IPS-20b (cell line): Measurements from ENCODE around the gene DNAH8.
"Not testable (repeated sequence)": the region's sequence is repeated elsewhere in the genome, so short reads cannot be mapped to it uniquely, and the experiment has no call there.

ENCODE experiments used
- H3K27ac ChIP-seq: one replicate; pipeline ENCODE4 v1.5.1; 2013; ENCODE audit warnings: low read length
- H3K27me3 ChIP-seq: 2 replicates; pipeline ENCODE4 v1.6.1; 2013; ENCODE audit warnings: mild to moderate bottlenecking, low read length, inconsistent platforms; ENCODE audit not compliant: insufficient read depth
- H3K36me3 ChIP-seq: 2 replicates; pipeline ENCODE4 v1.6.1; 2013; ENCODE audit warnings: low read depth, mild to moderate bottlenecking, inconsistent platforms, low read length, moderate library complexity; ENCODE audit not compliant: insufficient read depth
- H3K4me1 ChIP-seq: 2 replicates; pipeline ENCODE4 v1.6.1; 2013; ENCODE audit warnings: mild to moderate bottlenecking, control low read depth, inconsistent platforms, low read length, moderate library complexity; ENCODE audit not compliant: insufficient read depth
- H3K4me3 ChIP-seq: 2 replicates; pipeline ENCODE4 v1.5.1; 2013; ENCODE audit warnings: mild to moderate bottlenecking, low read length, inconsistent platforms
- H3K9ac ChIP-seq: 2 replicates; pipeline ENCODE4 v1.6.1; 2013; ENCODE audit warnings: low read depth, mild to moderate bottlenecking, inconsistent platforms, low read length, moderate library complexity
- H3K9me3 ChIP-seq: 2 replicates; pipeline ENCODE4 v1.6.1; 2013; ENCODE audit warnings: mild to moderate bottlenecking, low read depth, low read length, inconsistent platforms; ENCODE audit not compliant: insufficient read depth

The DNAH8 gene

DNA sequence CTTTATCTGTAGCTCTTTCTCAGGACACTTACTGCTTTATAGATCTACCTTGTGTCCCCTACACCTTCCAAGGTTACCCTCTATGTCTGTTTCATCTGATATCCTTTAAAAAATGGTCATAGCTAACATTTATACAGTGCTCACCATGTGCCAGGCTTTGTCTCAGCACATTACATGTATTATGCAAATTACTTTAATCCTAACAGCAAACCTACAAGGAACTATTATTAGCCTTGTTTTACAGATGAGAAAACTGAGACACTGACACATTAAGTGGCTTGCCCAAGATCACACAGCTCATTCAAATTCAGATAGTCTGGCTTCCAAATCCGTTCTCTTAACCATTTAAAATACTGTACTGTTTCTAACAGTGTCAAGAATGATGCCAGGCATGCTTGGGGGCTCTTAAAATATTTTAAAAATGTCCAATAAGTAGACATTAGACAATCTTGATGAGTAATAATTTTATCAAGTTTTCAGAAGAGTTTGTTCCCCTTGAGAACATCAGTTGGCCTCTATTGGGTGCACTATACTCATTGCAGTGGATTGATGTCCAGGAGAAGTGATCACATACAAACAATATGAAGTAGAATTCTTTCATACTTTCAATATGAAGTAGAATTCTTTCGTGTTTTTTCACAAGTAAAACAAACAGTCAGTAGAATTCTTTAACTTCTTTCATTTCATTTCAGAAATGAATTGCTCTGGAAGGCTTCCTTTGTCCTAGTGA is 69.6 kb downstream of the DNAH8 start:
- no peak overlapping the region for H3K27ac ChIP-seq
- no peak overlapping the region for H3K4me3 ChIP-seq
- H3K9ac ChIP-seq = no peak overlapping the region
- no peaks in the 10 kb centered on the region for H3K27me3 ChIP-seq
- peaks cover 12% of the 10 kb centered on the region; the same call in 1 of the 2 replicates for H3K4me1 ChIP-seq
- H3K36me3 ChIP-seq = no peaks in the 10 kb centered on the region
- no peaks in the 10 kb centered on the region for H3K9me3 ChIP-seq

GRCh38 chr6:38786486-38786885 is 71.4 kb downstream of the DNAH8 start:
- Histone ChIP-seq H3K27me3 (no peaks in the 10 kb centered on the region), H3K36me3 (no peaks in the 10 kb centered on the region), H3K9ac (no peak overlapping the region), H3K4me3 (no peak overlapping the region), H3K27ac (no peak overlapping the region), H3K4me1 (peaks cover 12% of the 10 kb centered on the region; the same call in 1 of the 2 replicates), H3K9me3 (no peaks in the 10 kb centered on the region)

- H3K27ac ChIP-seq = no peak overlapping the region
- no peaks in the 10 kb centered on the region for H3K27me3 ChIP-seq
- peaks cover 3% of the 10 kb centered on the region; the same call in 1 of the 2 replicates for H3K4me1 ChIP-seq
- no peaks in the 10 kb centered on the region for H3K9me3 ChIP-seq
- no peak overlapping the region for H3K9ac ChIP-seq
- no peaks in the 10 kb centered on the region for H3K36me3 ChIP-seq
- no peak overlapping the region for H3K4me3 ChIP-seq
These were observed 74.1 kb downstream of the DNAH8 start for GRCh38 chr6:38789256-38789655.

DNA sequence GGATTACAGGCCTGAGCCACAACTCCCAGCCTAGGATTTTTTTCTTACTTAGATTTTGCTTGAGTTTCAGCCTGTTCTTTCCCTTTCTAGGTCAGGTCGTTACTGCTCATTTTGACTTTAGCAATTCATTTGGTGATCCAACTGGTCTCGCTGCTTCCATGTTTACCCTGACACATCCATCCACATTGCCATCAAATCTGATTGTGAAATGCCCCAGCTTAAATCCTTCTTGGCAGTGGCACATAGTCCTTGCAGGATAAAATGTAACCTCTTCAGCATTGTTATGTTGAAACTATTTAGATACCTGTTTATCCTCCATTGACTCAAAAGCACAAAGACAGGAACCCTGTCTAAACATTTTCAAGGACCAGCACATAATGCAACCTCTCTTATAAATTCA is 77.2 kb downstream of the DNAH8 start:
- H3K27ac ChIP-seq = no peak overlapping the region

DNA sequence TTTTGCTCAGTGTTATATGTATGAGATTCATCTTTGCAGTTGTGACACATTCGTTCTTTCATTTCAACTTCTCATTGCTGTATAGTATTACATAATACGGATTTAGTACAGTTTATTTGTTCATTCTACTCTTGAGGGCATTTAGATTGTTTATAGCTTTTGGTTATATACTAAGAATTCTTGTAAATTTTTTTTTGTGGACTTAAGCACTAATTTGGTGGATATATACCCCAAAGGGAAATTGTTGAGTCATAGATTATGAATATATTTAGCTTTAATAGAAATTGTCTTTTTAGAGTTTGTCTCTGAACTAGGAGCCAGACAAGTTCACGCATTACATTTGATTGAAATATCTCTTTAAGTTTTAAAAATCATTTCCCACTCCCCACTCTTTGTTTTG is 79.6 kb downstream of the DNAH8 start:
- Histone ChIP-seq H3K36me3 (no peaks in the 10 kb centered on the region), H3K27me3 (no peaks in the 10 kb centered on the region; the same call in 1 of the 2 replicates), H3K4me1 (no peaks in the 10 kb centered on the region), H3K9me3 (no peaks in the 10 kb centered on the region), H3K27ac (no peak overlapping the region), H3K4me3 (no peak overlapping the region), H3K9ac (no peak overlapping the region)

More for the DNA sequence above, 77.2 kb downstream of the DNAH8 start:
- Histone ChIP-seq H3K4me3 (no peak overlapping the region), H3K27me3 (no peaks in the 10 kb centered on the region), H3K9ac (no peak overlapping the region), H3K9me3 (no peaks in the 10 kb centered on the region), H3K36me3 (no peaks in the 10 kb centered on the region), H3K4me1 (no peaks in the 10 kb centered on the region)

DNA sequence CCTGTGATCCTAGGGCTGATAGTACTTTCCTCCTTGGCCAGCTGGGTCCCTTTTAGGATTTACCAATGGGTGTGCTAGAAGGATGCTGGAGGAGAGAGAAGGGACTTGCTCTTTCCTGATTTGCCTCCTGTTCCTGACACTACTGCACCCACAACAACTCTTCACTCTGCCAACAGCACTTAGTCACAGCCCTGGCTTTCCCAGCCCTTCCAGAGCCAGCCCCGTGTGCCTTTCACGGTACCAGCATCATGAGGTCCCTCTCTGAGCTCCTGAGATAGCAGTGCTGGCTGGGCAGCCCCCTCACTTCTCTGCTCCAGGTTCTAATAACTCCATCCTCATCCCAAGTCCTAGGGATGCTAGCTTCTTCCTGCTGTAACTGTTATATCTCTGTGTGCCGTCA is 80.9 kb downstream of the DNAH8 start:
- Histone ChIP-seq H3K27ac (no peak overlapping the region), H3K9me3 (no peaks in the 10 kb centered on the region), H3K27me3 (no peaks in the 10 kb centered on the region; the same call in 1 of the 2 replicates), H3K36me3 (no peaks in the 10 kb centered on the region), H3K4me3 (no peak overlapping the region), H3K4me1 (no peaks in the 10 kb centered on the region), H3K9ac (no peak overlapping the region)

- H3K9ac ChIP-seq, H3K36me3 ChIP-seq, H3K9me3 ChIP-seq, H3K27ac ChIP-seq, H3K27me3 ChIP-seq, H3K4me1 ChIP-seq, H3K4me3 ChIP-seq: not testable (repeated sequence)
These were observed 81.3 kb downstream of the DNAH8 start for GRCh38 chr6:38796437-38796836.

GRCh38 chr6:38796850-38797249 is 81.7 kb downstream of the DNAH8 start:
- Histone ChIP-seq H3K4me3 (no peak overlapping the region), H3K4me1 (no peaks in the 10 kb centered on the region), H3K36me3 (no peaks in the 10 kb centered on the region), H3K27me3 (no peaks in the 10 kb centered on the region; the same call in 1 of the 2 replicates), H3K9ac (no peak overlapping the region), H3K9me3 (no peaks in the 10 kb centered on the region), H3K27ac (no peak overlapping the region)

- Histone ChIP-seq H3K4me1 (no peaks in the 10 kb centered on the region), H3K27ac (no peak overlapping the region), H3K4me3 (no peak overlapping the region), H3K9me3 (no peaks in the 10 kb centered on the region), H3K9ac (no peak overlapping the region), H3K27me3 (no peaks in the 10 kb centered on the region; the same call in 1 of the 2 replicates), H3K36me3 (no peaks in the 10 kb centered on the region)
These were observed 82.3 kb downstream of the DNAH8 start for GRCh38 chr6:38797391-38797790.

DNA sequence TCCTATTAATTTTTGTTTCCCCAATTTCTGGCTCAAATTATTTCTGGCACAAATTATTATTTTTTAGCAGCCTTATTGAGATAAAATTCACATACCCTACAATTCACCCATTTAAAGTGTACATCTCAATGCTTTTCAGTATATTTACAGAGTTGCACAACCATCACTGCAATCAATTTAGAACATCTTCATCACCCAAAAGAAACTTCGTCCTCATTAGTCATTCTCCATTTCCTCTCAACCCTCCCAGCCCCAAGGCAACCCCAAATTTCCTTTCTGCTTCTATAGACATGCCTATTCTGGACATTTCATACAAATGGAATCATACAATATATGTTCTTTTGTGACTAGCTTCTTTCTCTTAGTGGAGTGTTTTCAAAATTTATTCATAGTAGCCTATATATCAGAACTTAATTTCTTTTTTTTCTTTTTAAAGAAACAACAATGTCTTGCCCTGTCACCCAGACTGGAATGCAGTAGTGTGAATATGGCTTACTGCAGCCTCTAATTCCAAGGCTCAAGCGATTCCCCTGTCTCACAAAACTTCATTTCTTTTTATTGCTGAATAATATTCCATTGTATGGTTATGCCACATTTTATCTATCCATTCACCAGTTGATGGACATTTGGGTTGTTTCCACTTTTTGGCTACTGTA is 84.5 kb downstream of the DNAH8 start:
- H3K9me3 ChIP-seq = no peaks in the 10 kb centered on the region
- no peaks in the 10 kb centered on the region for H3K4me1 ChIP-seq
- no peak overlapping the region for H3K27ac ChIP-seq
- no peaks in the 10 kb centered on the region for H3K36me3 ChIP-seq
- no peak overlapping the region for H3K9ac ChIP-seq
- no peaks in the 10 kb centered on the region; the same call in 1 of the 2 replicates for H3K27me3 ChIP-seq
- H3K4me3 ChIP-seq = no peak overlapping the region

DNA sequence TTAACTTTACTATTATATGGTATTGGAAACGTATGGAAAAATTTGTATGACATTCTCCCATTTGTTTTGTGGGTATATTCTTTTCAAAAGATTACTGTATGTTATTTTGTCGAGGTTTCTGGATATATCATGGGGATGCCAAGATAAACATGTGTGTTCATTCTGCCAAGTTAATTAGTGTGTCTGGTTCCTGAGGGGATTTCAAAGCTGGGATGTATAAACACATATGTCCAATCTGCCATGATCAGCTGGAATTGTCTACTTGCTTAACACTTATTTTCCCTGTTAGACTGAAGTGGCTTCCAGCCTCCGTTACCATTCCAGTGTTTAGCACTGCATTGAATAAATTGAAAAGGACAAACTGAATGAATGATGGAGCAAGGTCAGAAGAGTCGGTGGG is 86.2 kb downstream of the DNAH8 start:
- Histone ChIP-seq H3K36me3 (no peaks in the 10 kb centered on the region), H3K4me1 (no peaks in the 10 kb centered on the region), H3K9me3 (no peaks in the 10 kb centered on the region), H3K27ac (no peak overlapping the region), H3K4me3 (no peak overlapping the region), H3K27me3 (no peaks in the 10 kb centered on the region; the same call in 1 of the 2 replicates), H3K9ac (no peak overlapping the region)

DNA sequence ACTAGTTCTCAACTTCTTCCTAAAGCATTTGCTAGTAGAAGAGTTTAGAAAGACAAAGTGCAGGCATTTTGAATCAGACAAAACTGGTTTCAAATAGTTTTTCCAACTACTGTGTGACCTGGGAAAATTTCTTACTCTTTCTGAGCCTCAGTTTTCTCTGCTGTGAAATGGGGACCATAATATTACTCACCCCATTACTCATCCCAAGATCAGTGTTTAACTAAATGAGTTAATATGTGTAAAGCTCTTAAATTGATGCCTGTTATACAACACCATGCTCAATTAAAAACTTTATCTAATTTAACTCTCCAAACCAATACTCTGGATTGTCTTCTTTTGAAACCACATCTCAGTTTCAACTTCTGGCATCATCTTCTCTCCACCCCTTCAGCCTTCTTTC is 87.4 kb downstream of the DNAH8 start:
- no peaks in the 10 kb centered on the region; the same call in 1 of the 2 replicates for H3K27me3 ChIP-seq
- H3K4me1 ChIP-seq = no peaks in the 10 kb centered on the region

More for the DNA sequence above, 87.4 kb downstream of the DNAH8 start:
- Histone ChIP-seq H3K9me3 (no peaks in the 10 kb centered on the region), H3K36me3 (no peaks in the 10 kb centered on the region), H3K9ac (no peak overlapping the region), H3K27ac (no peak overlapping the region), H3K4me3 (no peak overlapping the region)
